ENCODE results near the gene EGFL8. TPM values are rescaled to one million over a fixed set of nuclear protein-coding genes. Genes with fewer than 3 reads are reported as not detected.
A peak's percentile ranks its signal among the peaks of the same experiment; 100 is the strongest.

EGFL8 gene
- total and polyA plus RNA-seq, 9 of the 15 experiments (the other 6 are each of a cell fraction or from before 2014, with no cell fraction given) = 2.2 to 47.4 (median 14.2) TPM

- peak in 1 of 2 experiments; percentile 68; a peak in 1 of 4 replicates for TF ChIP-seq ETV6 (IDR thresholded peaks at IDR 0.05; ENCODE audit: borderline replicate concordance in 1 of 2, low read depth in 2 of 2, low read length in 1 of 2)
- TF ChIP-seq ETV6 (CRISPR knock-in tag; IDR thresholded peaks at IDR 0.05; ENCODE audit: borderline replicate concordance) = no peak
- peak; percentile 48 for TF ChIP-seq CXXC5 (CRISPR knock-in tag; IDR thresholded peaks at IDR 0.05)
- TF ChIP-seq ZNF175 (CRISPR knock-in tag; IDR thresholded peaks at IDR 0.05; ENCODE audit: low read depth) = peak; percentile 80
- TF ChIP-seq RBFOX2 (IDR thresholded peaks at IDR 0.05; ENCODE audit: low read depth, low read length) = peak; percentile 14; the same call in 1 of the 2 replicates
- TF ChIP-seq KLF1 (tag; IDR thresholded peaks at IDR 0.05) = 0 out of 2 replicates have a peak, but pooled peaks have one; percentile 22
- no peak for TF ChIP-seq SIRT6 (IDR thresholded peaks at IDR 0.05; ENCODE audit: low read depth, low read length)
- peak; percentile 64; the same call in 1 of the 2 replicates for TF ChIP-seq GATAD2B (IDR thresholded peaks at IDR 0.05; ENCODE audit: borderline replicate concordance)
- 0 out of 2 replicates have a peak, but pooled peaks have one; percentile 20 for TF ChIP-seq MTA3 (IDR thresholded peaks at IDR 0.05; ENCODE audit: borderline replicate concordance)
- peak; percentile 75 to 90; a peak in 3 of 4 replicates for TF ChIP-seq MAZ (CRISPR knock-in tag; conservative IDR thresholded peaks at IDR 0.05 in 1 of 2, IDR thresholded peaks at IDR 0.05 in 1 of 2)
- TF ChIP-seq ELF1 (tag; IDR thresholded peaks at IDR 0.05) = peak; percentile 73; the same call in 1 of the 2 replicates
- TF ChIP-seq ESRRA (IDR thresholded peaks at IDR 0.05; ENCODE audit: borderline replicate concordance, low read depth) = peak; percentile 21; the same call in 1 of the 2 replicates
- TF ChIP-seq DPF2 (IDR thresholded peaks at IDR 0.05) = peak; percentile 68; the same call in 1 of the 2 replicates
- 0 out of 4 replicates have a peak, but pooled peaks of 1 of the 2 experiments have one; percentile 44 for TF ChIP-seq UBTF (IDR thresholded peaks at IDR 0.05; ENCODE audit: borderline replicate concordance in 1 of 2, low read depth in 2 of 2, low read length in 2 of 2)
- TF ChIP-seq CREB3L1 (IDR thresholded peaks at IDR 0.05; ENCODE audit: borderline replicate concordance, low read depth) = 0 out of 2 replicates have a peak, but pooled peaks have one; percentile 30
- TF ChIP-seq MEIS2 (IDR thresholded peaks at IDR 0.05; ENCODE audit: partially characterized antibody) = peak; percentile 72
- peak; percentile 46 for TF ChIP-seq PHF20 (IDR thresholded peaks at IDR 0.05; ENCODE audit: partially characterized antibody)
- TF ChIP-seq JUND (IDR thresholded peaks at IDR 0.05; ENCODE audit: borderline replicate concordance, low read depth, low read length) = 0 out of 2 replicates have a peak, but pooled peaks have one; percentile 41
- no peak; the same call in 2 of the 3 replicates for TF ChIP-seq JUND (tag; IDR thresholded peaks at IDR 0.05; ENCODE audit: borderline replicate concordance, low read depth, low read length)
- TF ChIP-seq TFAP4 (CRISPR knock-in tag; IDR thresholded peaks at IDR 0.05; ENCODE audit: borderline replicate concordance) = peak; percentile 38; the same call in 1 of the 2 replicates
- TF ChIP-seq NEUROD1 (IDR thresholded peaks at IDR 0.05; ENCODE audit: borderline replicate concordance, low read depth, low read length, partially characterized antibody) = peak; percentile 18
- no peak for TF ChIP-seq TBL1XR1 (IDR thresholded peaks at IDR 0.05; ENCODE audit: low read length in 2 of 2)
- no peak for TF ChIP-seq BHLHE40 (IDR thresholded peaks at IDR 0.05; ENCODE audit: low read length)
- TF ChIP-seq RHOXF2B (CRISPR knock-in tag; conservative IDR thresholded peaks at IDR 0.05) = peak; percentile 66; the same call in 1 of the 2 replicates
Observed at GRCh38 chr6:32192608-32193039, 28.2 kb downstream of the EGFL8 start, which contains the start of gene GPSM3 (continued).

Data from K562 (cell line).